Naive B cell (primary cell): ENCODE results near the gene FBRSL1. TPM values are rescaled to one million over a fixed set of nuclear protein-coding genes. Genes with fewer than 3 reads are reported as not detected.
A peak's percentile ranks its signal among the peaks of the same experiment; 100 is the strongest.

ENCODE experiments used
- ATAC-seq, 2 donors: fragments of 150-1000 bp; cut with Tn5 transposase; 2 replicates each; pipeline ENCODE4 v1.10.0; 2021; ENCODE audit warnings: low read depth in 2 of 2, mild to moderate bottlenecking in 2 of 2, moderate library complexity in 2 of 2
- DNase-seq: peaks from one replicate; pipeline ENCODE4 v3.0.0; 2022
- H3K27ac Mint-ChIP-seq, 6 donors: one replicate each; pipeline ENCODE4 v1.8.0; 2020 to 2022; ENCODE audit warnings: mild to moderate bottlenecking in 6 of 6, mixed read lengths in 6 of 6, moderate library complexity in 5 of 6, inconsistent platforms in 2 of 6
- H3K27me3 Mint-ChIP-seq, 3 donors: one replicate each; pipeline ENCODE4 v1.8.0; 2021 to 2022; ENCODE audit warnings: mixed read lengths in 3 of 3, mild to moderate bottlenecking in 1 of 3
- H3K36me3 Mint-ChIP-seq, 2 donors: one replicate each; pipeline ENCODE4 v1.8.0; 2020 to 2022; ENCODE audit warnings: mixed read lengths in 2 of 2, inconsistent platforms in 1 of 2, mild to moderate bottlenecking in 1 of 2
- H3K4me1 Mint-ChIP-seq, 3 donors: one replicate each; pipeline ENCODE4 v1.8.0; 2020 to 2022; ENCODE audit warnings: mixed read lengths in 3 of 3, inconsistent platforms in 1 of 3, mild to moderate bottlenecking in 1 of 3, moderate library complexity in 1 of 3
- H3K4me3 Mint-ChIP-seq, 8 donors: one replicate each; pipeline ENCODE4 v1.8.0; 2020 to 2022; ENCODE audit warnings: mild to moderate bottlenecking in 8 of 8, mixed read lengths in 8 of 8, moderate library complexity in 8 of 8, inconsistent platforms in 2 of 8
- H3K9me3 Mint-ChIP-seq, 7 donors: one replicate each; pipeline ENCODE4 v1.8.0; 2020 to 2022; ENCODE audit warnings: mixed read lengths in 7 of 7, mild to moderate bottlenecking in 5 of 7, inconsistent platforms in 2 of 7, moderate library complexity in 1 of 7
- polyA plus RNA-seq, 6 donors: library from polyadenylated mRNA; unstranded; fragments of 300-500 nt; fragmentation: Illumina TruSeq; gene quantifications; one replicate each; pipeline ENCODE4 v1.2.3, GENCODE V29; 2021; ENCODE audit warnings: low read depth in 6 of 6

FBRSL1 gene
- polyA plus RNA-seq, 6 donors from 2014 or later, result 0.60 to 5.8 (median 2.9) TPM

GRCh38 chr12:132485619-132486018 is 4.3 kb upstream of the FBRSL1 start:
- H3K27me3 Mint-ChIP-seq, result no peaks in the 10 kb centered on the region
- peaks cover 38 to 62% (median 49%) of the 10 kb centered on the region in 3 donors for H3K4me1 Mint-ChIP-seq
- ATAC-seq (no peak), DNase-seq (no peak)
- H3K4me3 Mint-ChIP-seq, result peak overlapping the region in 3 of 8 donors; percentile 39 to 97 (median 68)
- peak overlapping the region in 3 of 6 donors; percentile 7 to 78 (median 46) for H3K27ac Mint-ChIP-seq
- H3K9me3 Mint-ChIP-seq, result peaks cover 0 to 2% (median 0%) of the 10 kb centered on the region in 7 donors
- H3K36me3 Mint-ChIP-seq, result no peaks in the 10 kb centered on the region

- no peak for DNase-seq
- no peak for ATAC-seq
- peaks cover 38 to 61% (median 50%) of the 10 kb centered on the region in 3 donors for H3K4me1 Mint-ChIP-seq
- H3K4me3 Mint-ChIP-seq, result peak overlapping the region in 4 of 8 donors; percentile 50 to 97 (median 60)
- H3K27ac Mint-ChIP-seq, result peak overlapping the region in 5 of 6 donors; percentile 18 to 78 (median 53)
- H3K27me3 Mint-ChIP-seq, result no peaks in the 10 kb centered on the region
- no peaks in the 10 kb centered on the region for H3K36me3 Mint-ChIP-seq
- peaks cover 0 to 2% (median 0%) of the 10 kb centered on the region in 7 donors for H3K9me3 Mint-ChIP-seq
Measured at GRCh38 chr12:132486168-132486567, 3.8 kb upstream of the FBRSL1 start.

GRCh38 chr12:132486576-132486975 is 3.4 kb upstream of the FBRSL1 start:
- no peaks in the 10 kb centered on the region for H3K36me3 Mint-ChIP-seq

GRCh38 chr12:132487311-132487741 is 2.6 kb upstream of the FBRSL1 start:
- Mint-ChIP-seq H3K36me3 (no peaks in the 10 kb centered on the region), H3K4me1 (peaks cover 42 to 61% (median 52%) of the 10 kb centered on the region in 3 donors), H3K9me3 (peaks cover 0 to 2% (median 0%) of the 10 kb centered on the region in 7 donors), H3K27ac (peak overlapping the region in 3 of 6 donors; percentile 38 to 96 (median 42)), H3K4me3 (peak overlapping the region; percentile 59 to 97 (median 94)), H3K27me3 (no peaks in the 10 kb centered on the region)
- no peak for ATAC-seq
- no peak for DNase-seq

More at GRCh38 chr12:132486576-132486975, 3.4 kb upstream of the FBRSL1 start:
- Mint-ChIP-seq H3K4me3 (peak overlapping the region in 4 of 8 donors; percentile 21 to 97 (median 60)), H3K27ac (peak overlapping the region in 3 of 6 donors; percentile 18 to 96 (median 91)), H3K4me1 (peaks cover 38 to 61% (median 50%) of the 10 kb centered on the region in 3 donors), H3K27me3 (no peaks in the 10 kb centered on the region), H3K9me3 (peaks cover 0 to 2% (median 0%) of the 10 kb centered on the region in 7 donors)
- DNase-seq (no peak), ATAC-seq (no peak)

DNA sequence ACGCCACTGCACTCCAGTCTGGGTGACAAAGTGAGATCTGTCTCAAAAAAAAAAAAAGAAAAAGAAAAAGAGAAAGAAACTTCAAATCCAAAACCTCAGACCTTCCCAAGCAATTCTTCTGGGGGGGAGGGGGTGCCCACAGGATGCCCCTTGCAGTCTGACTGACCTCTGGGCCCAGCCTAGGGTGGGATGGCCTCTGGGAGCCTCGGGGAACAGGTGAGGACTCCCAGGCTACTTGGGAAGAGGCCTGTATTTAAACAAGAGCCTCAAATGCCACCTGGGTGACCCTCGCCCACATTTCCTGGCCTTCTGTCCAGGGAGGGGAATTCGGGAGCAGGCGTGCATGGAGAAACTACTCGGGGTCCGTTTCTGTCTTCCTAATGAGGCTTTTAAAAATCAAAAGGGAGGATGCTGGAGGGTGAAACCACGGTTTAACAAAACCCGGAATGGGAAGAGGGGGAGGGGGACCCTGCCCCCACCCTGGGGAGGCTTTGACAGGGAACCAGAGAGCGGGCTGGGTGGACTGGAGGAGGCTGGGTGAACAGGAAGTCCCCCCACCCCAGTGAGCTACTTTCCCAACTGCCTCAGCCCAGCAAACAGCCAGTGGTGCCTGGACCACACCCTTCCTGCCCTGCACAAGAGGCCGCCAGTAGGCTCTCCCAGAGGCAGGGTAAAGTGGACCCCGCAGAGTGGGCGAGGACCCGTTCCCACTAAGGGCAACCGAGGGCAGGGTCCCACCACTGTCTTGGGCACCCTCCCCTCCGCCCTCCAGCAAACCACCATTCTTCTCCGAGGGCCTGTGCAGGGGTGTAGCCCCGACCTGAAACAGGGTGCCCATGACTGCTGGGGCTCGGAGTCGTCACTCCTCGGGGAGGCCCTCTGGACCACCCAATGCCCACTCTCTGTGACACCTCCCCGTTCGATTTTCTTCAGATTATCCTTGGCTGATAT is 1.5 kb upstream of the FBRSL1 start:
- Mint-ChIP-seq H3K4me1 (peaks cover 47 to 62% (median 54%) of the 10 kb centered on the region in 3 donors), H3K27me3 (no peaks in the 10 kb centered on the region), H3K9me3 (peaks cover 0 to 2% (median 0%) of the 10 kb centered on the region in 7 donors), H3K36me3 (no peaks in the 10 kb centered on the region), H3K27ac (peak overlapping the region; percentile 89 to 99 (median 96)), H3K4me3 (peak overlapping the region; percentile 91 to 97 (median 95))
- ATAC-seq, result no peak
- DNase-seq, result peak; percentile 44

- H3K4me1 Mint-ChIP-seq, result peaks cover 54 to 69% (median 61%) of the 10 kb centered on the region in 3 donors
- no peaks in the 10 kb centered on the region for H3K36me3 Mint-ChIP-seq
- no peaks in the 10 kb centered on the region for H3K27me3 Mint-ChIP-seq
- peaks cover 0 to 2% (median 0%) of the 10 kb centered on the region in 7 donors for H3K9me3 Mint-ChIP-seq
- ATAC-seq (peak; percentile 60 to 62), DNase-seq (peak; percentile 83)
- peak overlapping the region; percentile 91 to 97 (median 95) for H3K4me3 Mint-ChIP-seq
- peak overlapping the region; percentile 89 to 99 (median 96) for H3K27ac Mint-ChIP-seq
Measured at GRCh38 chr12:132489078-132489601, 811 bp upstream of the FBRSL1 start.

DNA sequence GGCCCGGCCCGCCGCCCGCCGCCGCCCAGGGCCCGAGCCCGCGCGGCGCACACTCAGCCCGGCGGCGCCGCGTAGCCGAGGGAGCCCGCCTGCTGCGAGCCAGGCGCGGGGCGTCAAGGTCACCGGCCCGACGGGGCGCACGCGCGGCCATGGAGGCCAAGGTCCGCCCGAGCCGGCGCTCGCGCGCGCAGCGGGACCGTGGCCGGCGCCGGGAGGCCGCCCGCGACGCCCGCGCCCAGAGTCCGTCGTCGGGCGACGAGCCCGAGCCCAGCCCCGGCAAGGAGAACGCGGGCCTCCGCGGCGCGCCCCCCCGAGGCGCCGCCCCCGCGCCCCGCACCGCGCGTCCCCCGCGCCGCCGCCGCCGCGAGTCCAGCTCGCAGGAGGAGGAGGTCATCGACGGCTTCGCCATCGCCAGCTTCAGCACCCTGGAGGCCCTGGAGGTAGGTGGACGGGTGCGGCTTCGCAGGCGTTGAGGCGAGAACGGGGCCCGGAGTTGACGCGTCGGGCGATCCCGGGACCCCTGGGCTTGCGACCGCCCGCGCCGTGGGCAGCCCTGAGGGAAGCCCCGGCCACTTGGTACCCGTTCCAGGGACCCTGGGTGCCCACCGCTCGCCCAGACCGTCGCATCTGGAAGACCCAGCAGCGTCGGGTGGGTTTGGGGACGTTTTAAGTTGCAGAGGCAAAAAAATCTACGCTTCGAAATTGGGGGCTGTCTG is 629 bp downstream of the FBRSL1 start:
- DNase-seq, result no peak
- peaks cover 60 to 82% (median 69%) of the 10 kb centered on the region in 3 donors for H3K4me1 Mint-ChIP-seq
- peak overlapping the region in 5 of 6 donors; percentile 88 to 94 (median 89) for H3K27ac Mint-ChIP-seq
- no peaks in the 10 kb centered on the region for H3K36me3 Mint-ChIP-seq
- peak in 1 of 2 donors; percentile 0 for ATAC-seq
- peaks cover 0 to 2% (median 0%) of the 10 kb centered on the region in 7 donors for H3K9me3 Mint-ChIP-seq
- H3K4me3 Mint-ChIP-seq, result peak overlapping the region; percentile 70 to 94 (median 86)
- no peaks in the 10 kb centered on the region for H3K27me3 Mint-ChIP-seq

- H3K27ac Mint-ChIP-seq, result peak overlapping the region in 5 of 6 donors; percentile 88 to 94 (median 89)
- H3K9me3 Mint-ChIP-seq, result peaks cover 0 to 2% (median 0%) of the 10 kb centered on the region in 7 donors
Measured at GRCh38 chr12:132491138-132491663, 1.2 kb downstream of the FBRSL1 start.

GRCh38 chr12:132491761-132492378 is 1.9 kb downstream of the FBRSL1 start:
- Mint-ChIP-seq H3K27ac (peak overlapping the region in 5 of 6 donors; percentile 39 to 95 (median 89)), H3K4me3 (peak overlapping the region; percentile 70 to 94 (median 86)), H3K4me1 (peaks cover 58 to 76% (median 71%) of the 10 kb centered on the region in 3 donors), H3K27me3 (no peaks in the 10 kb centered on the region), H3K36me3 (no peaks in the 10 kb centered on the region), H3K9me3 (peaks cover 0 to 2% (median 0%) of the 10 kb centered on the region in 7 donors)
- ATAC-seq (no peak), DNase-seq (no peak)

More at GRCh38 chr12:132491138-132491663, 1.2 kb downstream of the FBRSL1 start:
- peaks cover 54 to 76% (median 68%) of the 10 kb centered on the region in 3 donors for H3K4me1 Mint-ChIP-seq
- H3K36me3 Mint-ChIP-seq, result no peaks in the 10 kb centered on the region
- H3K4me3 Mint-ChIP-seq, result peak overlapping the region; percentile 70 to 94 (median 86)
- H3K27me3 Mint-ChIP-seq, result no peaks in the 10 kb centered on the region
- no peak for ATAC-seq
- DNase-seq, result no peak

DNA sequence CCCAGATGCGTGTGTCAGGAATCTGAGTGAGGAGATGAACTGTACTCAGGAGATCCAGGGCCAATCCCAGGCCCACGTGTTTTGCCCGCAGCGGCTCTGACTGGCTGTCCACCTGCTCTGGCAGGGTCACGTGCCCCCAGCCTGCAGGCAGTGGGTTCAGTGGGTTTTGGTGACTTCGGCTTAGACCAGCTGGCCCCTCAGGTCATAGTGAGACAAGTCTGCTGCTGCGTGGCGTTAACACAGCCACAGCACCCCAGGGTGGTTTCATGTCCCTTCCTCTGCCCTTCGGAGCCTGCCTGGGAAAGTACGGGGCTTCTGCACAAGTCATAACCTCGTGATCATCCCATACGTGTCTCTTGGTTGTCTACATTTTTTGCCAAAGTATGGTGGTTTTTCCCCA is 2.6 kb downstream of the FBRSL1 start:
- H3K27ac Mint-ChIP-seq, result peak overlapping the region; percentile 39 to 95 (median 88)
- no peaks in the 10 kb centered on the region for H3K27me3 Mint-ChIP-seq
- no peak for ATAC-seq
- DNase-seq, result no peak
- H3K4me3 Mint-ChIP-seq, result peak overlapping the region; percentile 70 to 94 (median 86)
- no peaks in the 10 kb centered on the region for H3K36me3 Mint-ChIP-seq
- H3K9me3 Mint-ChIP-seq, result peaks cover 0 to 2% (median 0%) of the 10 kb centered on the region in 7 donors
- peaks cover 58 to 75% (median 68%) of the 10 kb centered on the region in 3 donors for H3K4me1 Mint-ChIP-seq

DNA sequence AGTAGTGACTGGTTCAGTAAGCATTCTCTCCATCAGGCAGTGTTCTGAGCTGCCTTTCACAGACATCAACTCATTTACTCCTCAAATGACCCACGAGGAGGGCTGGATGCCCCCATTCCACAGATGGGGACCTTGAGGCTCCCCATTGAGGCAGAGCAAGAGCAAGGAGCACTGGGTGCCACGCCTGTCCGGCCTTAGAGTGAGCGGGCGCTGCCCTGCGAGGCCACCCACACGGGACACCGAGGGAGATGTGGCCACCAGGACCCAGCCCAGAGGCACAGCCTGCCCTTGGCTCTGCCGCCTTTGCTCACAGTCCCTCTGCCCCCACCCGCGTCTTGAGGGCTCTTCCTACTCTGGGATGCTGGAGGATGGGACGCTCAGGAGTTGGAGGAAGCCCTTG is 3.0 kb downstream of the FBRSL1 start:
- Mint-ChIP-seq H3K9me3 (peaks cover 0 to 2% (median 0%) of the 10 kb centered on the region in 7 donors), H3K27me3 (no peaks in the 10 kb centered on the region), H3K4me1 (peaks cover 53 to 74% (median 64%) of the 10 kb centered on the region in 3 donors), H3K4me3 (peak overlapping the region; percentile 68 to 94 (median 84)), H3K27ac (peak overlapping the region in 3 of 6 donors; percentile 22 to 89 (median 56)), H3K36me3 (no peaks in the 10 kb centered on the region)
- no peak for ATAC-seq
- DNase-seq, result no peak
